Measurements from ENCODE around the gene BAIAP2.
A peak's percentile ranks its signal among the peaks of the same experiment; 100 is the strongest.

BAIAP2 gene

DNA sequence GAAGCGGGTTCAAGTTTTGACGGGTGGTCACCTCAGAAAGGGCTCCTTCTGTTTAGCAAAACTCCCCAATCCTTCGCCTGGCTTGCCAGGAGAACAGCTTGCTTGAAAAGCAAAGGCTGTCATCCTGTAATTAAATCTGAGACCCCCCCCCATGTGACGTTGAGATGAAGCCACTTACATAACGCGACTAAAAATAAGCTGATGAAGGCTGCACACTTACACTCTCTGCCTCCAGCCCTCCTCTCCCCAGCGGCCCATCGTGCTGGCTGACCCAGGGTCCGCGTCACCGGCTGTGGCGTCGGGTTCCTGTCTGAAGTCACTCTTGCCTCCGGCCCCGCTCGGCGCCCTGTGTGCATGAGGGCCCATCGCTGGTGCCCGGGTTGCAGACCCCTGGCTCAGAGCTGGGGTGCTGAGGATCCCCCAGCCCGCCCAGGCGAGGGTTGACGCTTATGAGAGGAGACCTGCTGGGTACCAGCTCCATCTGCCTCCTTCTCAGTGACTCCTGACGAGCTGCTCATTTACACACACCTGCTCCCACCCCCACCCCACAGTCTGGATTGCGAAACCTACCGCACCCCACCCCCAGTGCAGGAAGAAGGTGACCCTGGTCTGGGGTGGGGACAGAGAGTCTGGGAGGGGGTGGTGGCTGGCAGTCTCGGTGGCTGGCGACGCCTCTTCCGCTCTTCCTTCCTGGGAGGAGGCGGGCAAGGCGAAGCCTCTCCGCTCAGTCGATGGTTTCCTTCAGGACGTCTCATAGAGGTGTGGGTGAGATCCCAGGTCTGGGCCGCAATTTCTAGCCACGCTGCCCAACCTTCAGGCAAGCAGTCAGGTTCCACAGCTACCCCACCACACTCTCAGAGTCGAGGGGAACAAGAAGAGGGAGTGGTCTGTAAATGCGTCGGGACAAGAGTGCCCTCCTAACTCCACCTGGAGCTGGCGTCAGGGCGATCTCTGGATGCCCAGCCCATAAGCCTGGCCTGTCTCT, 3.1 kb upstream of the BAIAP2 start:
- Histone ChIP-seq H3K36me3 (ENCODE audit: insufficient read depth, low read length) (peaks cover 7% of the 10 kb centered on the region), H3K4me1 (ENCODE audit: insufficient read depth, low read length) (peaks cover 27% of the 10 kb centered on the region), H3K27me3 (ENCODE audit: insufficient read depth, low read length) (no peaks in the 10 kb centered on the region), H3K9me3 (ENCODE audit: low read length) (no peaks in the 10 kb centered on the region), H2AFZ (ENCODE audit: low read depth, low read length) (no peak overlapping the region), H3K4me3 (ENCODE audit: low read length) (no peak overlapping the region)

DNA sequence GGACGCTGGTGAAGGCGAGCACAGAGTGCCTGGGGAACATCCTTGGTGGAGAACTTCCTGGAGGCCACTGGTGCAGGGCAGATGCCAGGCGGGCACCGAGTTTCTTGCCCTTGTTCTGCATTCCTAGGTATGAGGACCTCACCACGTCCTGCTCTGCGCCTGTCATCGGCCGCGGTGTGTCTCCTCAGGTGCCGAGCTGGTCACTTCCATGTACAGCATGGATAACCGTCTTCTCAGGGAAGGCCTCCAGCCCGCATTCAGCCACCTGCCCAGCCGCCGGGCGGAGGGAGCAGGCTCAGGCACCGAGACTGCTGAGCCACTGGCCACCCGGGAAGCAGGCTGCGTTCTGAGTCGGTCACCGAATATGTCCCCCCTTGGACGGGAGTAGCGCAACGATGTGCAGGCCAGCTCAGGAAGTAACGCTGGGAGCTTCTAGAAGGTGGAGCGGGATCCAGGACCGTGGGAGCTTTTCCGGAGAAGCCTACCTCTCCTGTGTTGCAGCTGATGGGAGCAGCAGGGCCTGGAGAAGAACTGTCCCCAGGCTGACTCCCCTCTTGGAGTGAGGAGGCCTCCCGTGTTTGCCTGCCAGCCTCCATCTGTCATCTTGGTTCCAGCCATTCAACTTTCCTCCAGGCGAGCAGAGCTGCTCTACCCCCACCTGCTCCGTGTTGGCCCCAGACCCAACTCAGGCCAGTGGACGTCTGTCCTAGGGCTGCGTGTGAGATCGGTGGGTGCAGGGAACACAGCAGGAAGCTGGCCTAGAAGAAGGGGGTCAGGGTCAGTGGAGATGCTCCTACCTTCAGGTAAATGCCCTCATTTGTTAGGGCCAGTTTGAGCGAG, 2.1 kb upstream of the BAIAP2 start:
- no peak overlapping the region for H2AFZ ChIP-seq (ENCODE audit: low read depth, low read length)
- H3K4me3 ChIP-seq (ENCODE audit: low read length), result no peak overlapping the region
- H3K9me3 ChIP-seq (ENCODE audit: low read length), result no peaks in the 10 kb centered on the region
- H3K36me3 ChIP-seq (ENCODE audit: insufficient read depth, low read length), result peaks cover 14% of the 10 kb centered on the region
- peaks cover 35% of the 10 kb centered on the region for H3K4me1 ChIP-seq (ENCODE audit: insufficient read depth, low read length)
- no peaks in the 10 kb centered on the region for H3K27me3 ChIP-seq (ENCODE audit: insufficient read depth, low read length)

DNA sequence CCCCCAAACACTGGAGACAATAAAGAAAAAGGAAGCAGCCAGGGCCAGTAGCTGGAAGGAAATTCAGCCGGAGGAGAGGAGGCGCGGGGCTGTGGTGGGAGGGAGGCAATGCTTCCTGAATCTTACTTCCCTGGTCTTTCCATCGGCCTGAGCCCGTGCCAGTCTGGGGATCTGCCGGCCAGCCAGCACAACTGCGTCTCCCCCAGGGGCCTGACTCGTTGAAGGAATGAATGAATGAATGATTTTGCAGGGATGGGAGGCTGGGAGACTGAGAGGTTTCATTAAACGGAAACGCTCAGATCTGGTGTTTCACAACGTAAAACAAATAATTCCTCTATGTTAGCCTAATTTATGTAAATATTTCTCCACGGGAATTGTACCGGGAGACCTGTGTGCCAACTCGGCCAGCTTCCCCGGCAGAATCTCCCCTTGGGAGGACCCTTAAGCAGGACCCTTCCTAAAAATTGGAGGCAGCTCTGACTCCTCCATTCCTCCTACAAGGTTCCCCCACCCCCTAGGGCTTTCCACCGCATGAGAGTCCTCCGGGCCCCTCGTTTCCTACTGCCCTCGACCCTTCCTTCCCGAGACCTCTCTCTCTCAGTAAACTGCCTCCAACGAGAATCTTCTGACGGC, 1.3 kb upstream of the BAIAP2 start:
- Histone ChIP-seq H3K4me1 (ENCODE audit: insufficient read depth, low read length) (peaks cover 30% of the 10 kb centered on the region), H3K36me3 (ENCODE audit: insufficient read depth, low read length) (peaks cover 21% of the 10 kb centered on the region), H3K27me3 (ENCODE audit: insufficient read depth, low read length) (no peaks in the 10 kb centered on the region), H3K9me3 (ENCODE audit: low read length) (no peaks in the 10 kb centered on the region), H3K4me3 (ENCODE audit: low read length) (peak overlapping the region; percentile 86), H2AFZ (ENCODE audit: low read depth, low read length) (no peak overlapping the region)

DNA sequence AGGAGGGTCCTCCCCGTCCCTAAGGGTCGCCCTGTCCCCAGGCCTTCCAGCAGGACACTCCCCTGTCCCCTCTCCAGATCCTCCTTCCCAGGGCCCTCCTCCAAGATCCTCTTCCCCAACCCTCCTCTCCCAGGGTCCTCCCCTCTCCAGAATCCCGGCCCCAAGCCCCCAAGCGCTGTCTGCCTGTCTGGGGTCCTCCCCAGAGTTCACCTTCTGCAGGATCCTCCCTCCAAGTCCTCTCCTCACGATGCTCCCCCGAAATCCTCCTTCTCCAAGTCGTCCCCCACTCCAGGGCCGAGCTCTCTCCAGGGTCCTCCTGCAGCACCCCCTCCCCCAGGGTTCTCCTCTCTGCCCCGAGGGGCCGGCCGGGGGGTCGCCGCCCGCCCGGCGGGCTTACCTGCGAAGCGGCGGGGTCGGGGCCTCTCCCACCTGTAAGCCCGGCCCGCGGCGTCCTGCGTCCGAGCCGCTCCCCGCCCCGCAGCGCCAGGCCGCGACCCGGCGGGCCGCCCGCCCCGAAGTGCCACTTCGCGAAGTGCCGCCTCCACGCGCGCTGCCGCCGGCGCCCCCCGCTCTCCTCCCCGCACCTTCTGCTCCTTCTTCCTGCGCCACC, 678 bp upstream of the BAIAP2 start:
- peaks cover 34% of the 10 kb centered on the region for H3K4me1 ChIP-seq (ENCODE audit: insufficient read depth, low read length)
- peaks cover 5% of the 10 kb centered on the region for H3K9me3 ChIP-seq (ENCODE audit: low read length)
- H3K27me3 ChIP-seq (ENCODE audit: insufficient read depth, low read length), result no peaks in the 10 kb centered on the region
- H2AFZ ChIP-seq (ENCODE audit: low read depth, low read length), result no peak overlapping the region
- peak overlapping the region; percentile 86 for H3K4me3 ChIP-seq (ENCODE audit: low read length)
- H3K36me3 ChIP-seq (ENCODE audit: insufficient read depth, low read length), result peaks cover 27% of the 10 kb centered on the region

DNA sequence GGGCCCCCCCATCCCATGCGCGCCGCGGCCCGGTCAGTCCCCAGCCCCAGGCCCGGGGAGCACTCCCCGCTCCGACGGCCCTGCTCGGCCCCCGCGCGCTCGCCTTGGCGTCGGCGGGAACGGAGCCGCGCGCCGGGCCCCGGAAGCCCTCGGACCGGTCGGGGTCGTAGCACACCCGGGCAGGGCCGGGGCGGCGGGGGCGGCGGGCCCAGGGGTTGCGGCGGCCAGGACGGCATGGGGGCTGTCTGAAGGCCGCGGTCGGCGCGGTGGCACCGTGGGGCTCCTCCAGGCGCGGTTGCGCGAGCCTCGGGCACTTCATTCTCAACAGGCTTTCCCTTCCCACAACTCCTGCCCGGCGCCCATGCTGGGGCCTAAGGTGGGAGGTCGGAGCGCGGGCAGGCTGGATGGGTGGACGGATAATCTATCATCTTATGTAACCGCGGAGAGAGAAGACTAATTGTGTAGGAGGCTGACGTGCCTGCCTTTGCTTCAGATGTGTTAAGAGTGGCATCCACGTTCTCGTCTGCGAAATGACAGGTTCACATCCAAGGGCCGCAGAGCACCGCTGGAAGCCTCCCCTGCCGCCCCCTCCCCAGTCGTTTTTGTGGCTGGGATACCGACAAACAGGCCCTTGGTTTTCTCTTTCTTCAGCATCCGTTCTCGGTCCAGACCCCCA, 708 bp downstream of the BAIAP2 start:
- peaks cover 7% of the 10 kb centered on the region for H3K9me3 ChIP-seq (ENCODE audit: low read length)
- peaks cover 28% of the 10 kb centered on the region for H3K36me3 ChIP-seq (ENCODE audit: insufficient read depth, low read length)
- no peak overlapping the region for H2AFZ ChIP-seq (ENCODE audit: low read depth, low read length)
- peak overlapping the region; percentile 87 for H3K4me3 ChIP-seq (ENCODE audit: low read length)
- H3K27me3 ChIP-seq (ENCODE audit: insufficient read depth, low read length), result no peaks in the 10 kb centered on the region
- peaks cover 47% of the 10 kb centered on the region for H3K4me1 ChIP-seq (ENCODE audit: insufficient read depth, low read length)

DNA sequence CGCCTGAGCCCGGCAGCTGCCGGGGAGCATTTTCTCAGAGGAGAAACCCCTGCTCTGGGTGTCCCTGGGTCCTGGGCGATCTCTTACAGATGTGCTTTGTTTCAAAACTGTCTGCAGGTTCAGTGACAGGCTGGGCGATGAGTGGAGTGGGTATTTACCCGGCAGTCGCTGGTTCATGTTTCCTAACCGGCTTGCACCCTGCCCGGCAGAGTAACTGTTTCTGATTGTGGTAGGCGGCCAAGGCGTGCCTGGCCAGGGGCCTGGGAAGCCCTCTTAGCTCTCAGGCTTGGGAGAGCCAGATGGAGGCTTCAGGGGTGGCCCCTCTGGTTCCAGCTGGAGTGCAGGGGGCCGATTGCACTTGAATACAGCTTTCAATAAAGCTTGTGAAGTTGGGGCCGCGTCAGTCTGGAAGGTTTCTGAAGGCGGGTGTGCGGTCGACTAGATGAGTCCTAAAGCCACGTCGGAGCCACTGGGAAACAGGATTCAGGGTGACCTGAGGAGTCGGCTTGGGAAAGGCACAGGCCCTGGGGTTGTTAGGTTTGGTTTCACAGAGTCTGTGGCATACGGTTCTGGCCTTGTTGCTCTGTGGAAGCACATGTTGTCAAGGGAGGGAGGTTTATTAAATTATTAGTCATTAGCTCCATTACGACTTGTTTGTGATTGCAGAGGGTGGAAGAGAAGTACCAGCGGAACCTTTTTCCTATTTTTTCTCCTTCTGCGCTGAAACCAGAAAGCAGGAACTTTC, 1.4 kb downstream of the BAIAP2 start:
- Histone ChIP-seq H2AFZ (ENCODE audit: low read depth, low read length) (no peak overlapping the region), H3K36me3 (ENCODE audit: insufficient read depth, low read length) (peaks cover 27% of the 10 kb centered on the region), H3K4me1 (ENCODE audit: insufficient read depth, low read length) (peaks cover 49% of the 10 kb centered on the region), H3K4me3 (ENCODE audit: low read length) (peak overlapping the region; percentile 87), H3K27me3 (ENCODE audit: insufficient read depth, low read length) (no peaks in the 10 kb centered on the region), H3K9me3 (ENCODE audit: low read length) (peaks cover 7% of the 10 kb centered on the region)

DNA sequence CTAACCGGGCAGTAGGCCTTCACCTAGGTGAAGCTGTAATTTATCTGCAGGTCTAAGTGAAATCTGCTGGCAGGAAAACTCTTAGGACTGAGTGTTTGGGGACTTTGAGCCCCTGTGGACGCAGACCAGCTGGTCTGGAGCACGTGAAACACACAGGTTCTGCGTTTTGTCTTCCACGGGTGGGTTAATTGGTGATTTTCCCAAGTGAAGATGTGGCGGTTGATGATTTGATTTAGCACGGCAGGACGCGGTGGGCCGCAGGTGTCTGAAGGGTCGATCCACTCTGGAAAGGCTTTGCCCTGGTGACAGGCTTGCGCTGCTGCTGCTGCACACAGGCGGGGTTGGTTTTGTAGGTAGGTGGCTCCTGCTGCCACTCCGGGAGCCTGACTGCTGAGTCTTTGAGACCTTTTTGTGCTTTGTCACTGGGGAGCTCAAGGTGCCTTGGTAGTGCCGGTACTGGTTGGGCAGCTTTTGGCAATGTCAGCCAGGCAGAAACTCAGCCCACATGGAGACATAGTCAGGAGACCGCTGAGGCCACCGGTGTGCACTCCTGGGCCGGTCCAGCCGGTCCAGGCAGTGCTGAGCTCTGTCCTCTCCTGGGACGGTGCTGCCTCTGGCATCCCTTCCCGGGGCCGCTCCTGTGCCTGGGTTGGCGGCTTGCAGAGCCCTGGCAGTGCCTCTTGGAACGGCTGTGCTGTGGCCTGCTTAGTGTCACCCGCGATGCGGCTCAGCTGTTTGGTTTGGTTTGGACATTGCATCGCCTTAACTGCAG, 2.3 kb downstream of the BAIAP2 start:
- peaks cover 25% of the 10 kb centered on the region for H3K36me3 ChIP-seq (ENCODE audit: insufficient read depth, low read length)
- H3K4me3 ChIP-seq (ENCODE audit: low read length), result peak overlapping the region; percentile 87
- H2AFZ ChIP-seq (ENCODE audit: low read depth, low read length), result no peak overlapping the region
- H3K27me3 ChIP-seq (ENCODE audit: insufficient read depth, low read length), result no peaks in the 10 kb centered on the region
- H3K4me1 ChIP-seq (ENCODE audit: insufficient read depth, low read length), result peaks cover 49% of the 10 kb centered on the region
- peaks cover 7% of the 10 kb centered on the region for H3K9me3 ChIP-seq (ENCODE audit: low read length)

DNA sequence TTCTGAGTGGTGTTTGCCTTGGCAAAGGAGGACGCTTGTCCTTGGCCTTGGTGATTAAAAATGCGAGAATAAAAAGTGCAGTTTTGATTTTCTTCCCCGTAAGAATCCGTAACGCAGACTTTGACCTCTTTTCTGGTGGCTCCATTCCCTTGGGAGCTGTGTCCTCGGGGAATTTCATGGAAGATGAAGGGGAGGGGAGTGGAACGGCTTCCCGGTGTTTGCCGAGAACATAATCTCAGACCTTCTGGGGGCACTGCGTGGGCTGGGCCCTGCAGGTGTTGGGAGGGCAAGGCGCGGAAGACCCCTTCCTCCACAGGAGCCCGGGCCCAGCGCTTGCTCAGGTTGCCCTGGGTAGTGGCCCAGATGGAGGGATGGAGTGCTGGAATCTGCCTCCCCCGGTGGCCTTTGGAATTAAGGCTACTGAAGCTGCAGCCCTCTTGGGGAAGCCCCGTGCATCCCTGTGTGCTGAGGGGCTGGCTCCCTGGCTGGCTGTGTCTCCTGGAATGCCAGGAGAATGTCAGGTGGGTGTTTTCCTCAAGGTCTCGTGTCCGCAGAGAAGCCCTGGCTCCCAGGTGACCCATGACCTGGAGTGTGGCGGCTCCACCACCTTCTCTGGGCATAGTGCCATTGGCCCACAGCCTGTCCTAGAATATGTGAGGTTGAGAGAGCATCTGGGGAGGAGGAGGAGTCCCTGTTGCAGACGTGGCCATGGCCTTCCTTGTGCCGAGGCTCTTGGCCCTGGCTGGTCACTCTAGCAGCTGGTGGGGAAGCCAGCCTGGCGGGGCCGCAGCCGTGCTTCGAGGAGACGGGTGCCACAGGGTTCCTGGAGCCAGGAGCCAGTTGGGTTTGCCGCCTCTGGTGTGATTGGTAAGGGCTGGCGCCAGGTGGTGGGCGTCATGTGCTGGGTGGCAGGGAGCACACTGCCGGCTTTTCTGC, 3.1 kb downstream of the BAIAP2 start:
- peaks cover 23% of the 10 kb centered on the region for H3K36me3 ChIP-seq (ENCODE audit: insufficient read depth, low read length)
- H2AFZ ChIP-seq (ENCODE audit: low read depth, low read length), result no peak overlapping the region
- H3K27me3 ChIP-seq (ENCODE audit: insufficient read depth, low read length), result no peaks in the 10 kb centered on the region
- peaks cover 49% of the 10 kb centered on the region for H3K4me1 ChIP-seq (ENCODE audit: insufficient read depth, low read length)
- peak overlapping the region; percentile 87 for H3K4me3 ChIP-seq (ENCODE audit: low read length)
- H3K9me3 ChIP-seq (ENCODE audit: low read length), result peaks cover 7% of the 10 kb centered on the region

DNA sequence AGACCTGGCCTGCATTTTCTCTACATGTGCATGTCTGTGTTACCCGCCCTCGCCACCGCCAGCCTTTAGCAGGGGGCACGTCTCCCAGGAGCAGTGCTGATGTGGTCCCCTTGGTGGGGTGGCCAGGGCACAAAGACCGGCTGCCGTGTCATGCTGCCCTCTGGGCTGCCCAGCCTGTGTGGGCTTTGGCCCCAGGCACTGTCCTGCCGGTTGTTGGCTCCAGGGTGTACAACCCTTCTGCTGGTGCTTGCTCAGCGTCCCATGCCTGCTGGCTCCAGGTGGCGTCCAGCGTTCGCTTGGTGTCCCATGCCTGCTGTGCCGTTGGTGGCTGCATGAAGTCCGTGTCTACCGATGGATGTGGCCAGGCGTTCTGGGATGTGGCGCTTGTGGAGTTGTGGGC, 4.1 kb downstream of the BAIAP2 start:
- Histone ChIP-seq H3K27me3 (ENCODE audit: insufficient read depth, low read length) (no peaks in the 10 kb centered on the region), H3K36me3 (ENCODE audit: insufficient read depth, low read length) (peaks cover 23% of the 10 kb centered on the region), H3K4me3 (ENCODE audit: low read length) (no peak overlapping the region), H2AFZ (ENCODE audit: low read depth, low read length) (no peak overlapping the region), H3K4me1 (ENCODE audit: insufficient read depth, low read length) (peaks cover 41% of the 10 kb centered on the region), H3K9me3 (ENCODE audit: low read length) (peaks cover 7% of the 10 kb centered on the region)

DNA sequence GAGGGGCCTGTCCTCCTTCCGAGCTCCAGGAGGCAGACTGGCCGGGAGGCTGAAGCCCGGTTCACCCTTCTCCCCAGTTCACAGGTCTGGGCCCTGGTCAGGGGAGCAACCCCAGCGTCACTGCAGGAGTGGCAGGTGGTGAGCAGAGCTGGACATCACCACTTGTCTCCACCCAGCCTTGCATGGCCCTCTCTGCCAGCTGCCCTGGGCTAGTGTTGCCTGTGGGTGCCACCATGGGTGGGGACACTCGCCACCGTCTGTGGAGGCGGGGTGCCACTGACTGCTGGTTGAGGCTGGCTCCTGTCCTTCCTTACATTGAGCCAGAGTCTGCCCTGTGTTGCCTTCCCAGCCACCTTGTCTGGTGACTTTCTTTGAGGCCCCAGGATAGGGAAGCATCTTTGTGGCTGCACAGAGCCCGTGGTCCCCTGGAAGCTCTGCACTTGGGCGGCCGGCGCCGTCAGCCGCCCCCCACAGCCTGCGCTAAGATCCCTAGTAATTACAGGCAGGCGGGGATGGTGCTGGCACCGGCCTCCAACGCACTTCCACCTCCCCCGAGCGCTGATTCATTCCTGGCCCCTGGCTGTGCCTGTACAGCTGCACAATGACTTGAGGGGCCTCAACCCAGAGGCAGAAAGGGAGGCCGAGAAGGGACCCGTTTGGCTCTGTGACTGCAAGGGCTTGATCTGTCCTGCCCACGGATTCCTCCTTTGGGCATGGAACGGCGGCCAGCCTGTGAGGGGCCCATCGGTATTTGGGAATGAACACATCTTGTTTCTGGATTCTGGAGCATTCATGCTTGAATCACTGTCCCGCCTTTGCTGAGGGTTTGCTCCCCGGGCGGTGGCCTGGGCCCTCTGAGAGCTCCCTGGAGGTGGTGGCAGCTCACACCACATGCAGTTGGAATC, 5.2 kb downstream of the BAIAP2 start:
- no peak overlapping the region for H3K4me3 ChIP-seq (ENCODE audit: low read length)
- peaks cover 43% of the 10 kb centered on the region for H3K4me1 ChIP-seq (ENCODE audit: insufficient read depth, low read length)
- H3K27me3 ChIP-seq (ENCODE audit: insufficient read depth, low read length), result no peaks in the 10 kb centered on the region
- H2AFZ ChIP-seq (ENCODE audit: low read depth, low read length), result no peak overlapping the region
- peaks cover 29% of the 10 kb centered on the region for H3K36me3 ChIP-seq (ENCODE audit: insufficient read depth, low read length)
- H3K9me3 ChIP-seq (ENCODE audit: low read length), result peaks cover 7% of the 10 kb centered on the region
